GM12864 (cell line): ENCODE results near the gene SRD5A3.

ENCODE experiments used
- DNase-seq: peaks from one replicate; pipeline ENCODE4 v3.0.0-alpha.2; 2011; ENCODE audit warnings: low read depth
- H3K4me3 ChIP-seq: 2 replicates; pipeline ENCODE4 v1.5.1; 2011; ENCODE audit warnings: mild to moderate bottlenecking, low read depth, low read length, control low read depth
- CTCF ChIP-seq: IDR thresholded peaks from 2 replicates; pipeline ENCODE4 v1.5.1; 2011; ENCODE audit warnings: low read depth, mild to moderate bottlenecking, moderate library complexity, low read length, control low read depth, inconsistent platforms; ENCODE audit errors: missing control alignments

The SRD5A3 gene

DNA sequence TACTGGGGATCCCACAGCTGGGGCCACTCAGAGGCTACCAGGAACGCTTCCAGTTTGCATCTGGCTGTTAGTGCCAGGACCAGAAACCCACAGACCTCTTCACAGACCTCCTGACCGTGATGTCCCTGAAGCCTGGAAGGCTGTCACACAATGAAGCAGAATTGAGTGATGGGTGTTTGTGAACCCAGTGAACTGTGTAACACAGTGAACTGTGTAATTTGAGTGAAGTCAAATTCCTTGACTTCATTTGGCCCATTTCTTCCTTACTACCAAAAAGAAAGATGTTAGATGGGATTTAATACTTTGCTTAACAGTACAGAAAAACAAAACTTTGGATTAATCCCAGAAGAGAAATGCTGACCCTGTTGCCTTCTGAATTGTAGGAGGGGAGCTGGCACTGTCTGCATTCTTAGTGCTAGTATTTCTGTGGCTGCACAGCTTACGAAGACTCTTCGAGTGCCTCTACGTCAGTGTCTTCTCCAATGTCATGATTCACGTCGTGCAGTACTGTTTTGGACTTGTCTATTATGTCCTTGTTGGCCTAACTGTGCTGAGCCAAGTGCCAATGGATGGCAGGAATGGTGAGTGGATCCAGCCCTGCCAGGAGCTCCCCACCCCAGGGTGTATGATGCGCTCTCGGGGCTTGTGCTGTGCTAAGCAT lies 17.8 kb downstream of the SRD5A3 start:
- DNase-seq = no peak
- no peak for TF ChIP-seq CTCF
- H3K4me3 ChIP-seq = no peak overlapping the region

- no peak for DNase-seq
- TF ChIP-seq CTCF = no peak
- no peak overlapping the region for H3K4me3 ChIP-seq
Observed at GRCh38 chr4:55364691-55365344, 18.8 kb downstream of the SRD5A3 start.

DNA sequence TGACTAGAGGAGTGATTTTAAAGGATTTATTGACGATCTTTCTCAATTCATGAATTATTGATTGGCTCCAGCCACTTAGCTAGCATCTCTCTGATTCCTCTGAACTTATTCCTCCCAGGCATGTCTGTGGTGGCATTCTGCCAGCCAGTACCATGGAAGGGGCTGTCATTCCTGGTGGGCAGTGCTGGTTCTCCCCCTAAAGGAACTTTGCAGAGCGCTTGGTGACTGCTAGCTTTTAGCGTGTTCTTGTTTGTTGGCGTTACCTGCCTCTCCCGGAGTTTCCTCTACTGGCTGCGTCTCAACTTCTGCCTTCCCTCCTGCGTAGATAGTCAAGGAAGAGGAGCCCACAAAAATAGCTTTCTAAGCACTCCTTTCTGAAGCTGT lies 19.3 kb downstream of the SRD5A3 start:
- no peak for TF ChIP-seq CTCF
- no peak for DNase-seq
- H3K4me3 ChIP-seq = no peak overlapping the region

- H3K4me3 ChIP-seq = no peak overlapping the region
- no peak for TF ChIP-seq CTCF
- DNase-seq = no peak
Observed at GRCh38 chr4:55366621-55367020, 20.6 kb downstream of the SRD5A3 start.

DNA sequence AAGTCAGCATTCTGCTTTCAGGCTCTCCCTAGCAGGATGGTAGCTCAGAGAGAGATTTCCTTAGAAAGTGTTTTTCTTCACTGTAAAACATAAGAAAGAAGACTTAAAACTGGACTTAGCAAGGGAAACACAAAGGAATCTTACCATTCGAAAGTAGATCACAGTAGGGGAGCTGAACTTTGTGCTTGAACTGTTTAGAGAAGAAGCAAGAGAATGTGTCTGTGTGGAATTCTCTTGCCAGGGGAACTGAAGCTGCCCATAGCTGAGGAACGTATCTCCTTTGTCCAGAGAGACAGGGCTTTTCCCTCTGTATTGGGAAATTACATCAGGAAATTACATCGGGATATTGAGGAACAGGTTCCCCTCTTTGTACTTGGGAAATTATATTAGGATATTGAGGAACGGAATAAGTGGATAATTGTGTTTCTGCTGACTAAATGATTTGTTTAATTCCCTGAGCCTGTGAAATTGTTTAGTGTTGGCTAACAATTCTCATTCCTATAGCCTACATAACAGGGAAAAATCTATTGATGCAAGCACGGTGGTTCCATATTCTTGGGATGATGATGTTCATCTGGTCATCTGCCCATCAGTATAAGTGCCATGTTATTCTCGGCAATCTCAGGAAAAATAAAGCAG lies 21.2 kb downstream of the SRD5A3 start:
- no peak overlapping the region for H3K4me3 ChIP-seq
- no peak for DNase-seq
- TF ChIP-seq CTCF = no peak

DNA sequence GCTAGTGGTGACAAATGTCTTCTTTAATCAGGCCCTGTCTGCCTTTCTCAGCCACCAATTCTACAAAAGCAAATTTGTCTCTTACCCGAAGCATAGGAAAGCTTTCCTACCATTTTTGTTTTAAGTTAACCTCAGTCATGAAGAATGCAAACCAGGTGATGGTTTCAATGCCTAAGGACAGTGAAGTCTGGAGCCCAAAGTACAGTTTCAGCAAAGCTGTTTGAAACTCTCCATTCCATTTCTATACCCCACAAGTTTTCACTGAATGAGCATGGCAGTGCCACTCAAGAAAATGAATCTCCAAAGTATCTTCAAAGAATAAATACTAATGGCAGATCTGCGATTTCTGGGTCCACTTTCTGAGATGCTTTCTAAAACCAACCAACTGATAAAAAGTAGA lies 23.9 kb downstream of the SRD5A3 start:
- no peak for TF ChIP-seq CTCF
- no peak for DNase-seq
- H3K4me3 ChIP-seq = no peak overlapping the region
